Activated naive CD4-positive, alpha-beta T cell treated with anti-CD3 and anti-CD28 coated beads, Interleukin-2, amount 10 ng/mL, durations not matched to agents 7 days and 5 days (primary cell): Measurements from ENCODE around the gene POLR1E.
A peak's percentile ranks its signal among the peaks of the same experiment; 100 is the strongest.

Experiments
- CTCF ChIA-PET: fragments of 350-600 bp; sonication (Branson Sonifier 250); formaldehyde crosslinking; loops from one replicate; lab custom pipeline; 2021; ENCODE audit warnings: antibody characterized with exemption; lab: Charles Lee
- DNase-seq: peaks from one replicate; pipeline ENCODE4 v3.0.0-alpha.2; 2020
- H3K27ac Mint-ChIP-seq: one replicate; pipeline ENCODE4 v1.8.0; 2021; ENCODE audit warnings: mild to moderate bottlenecking, moderate library complexity, mixed read lengths
- H3K27me3 Mint-ChIP-seq: one replicate; pipeline ENCODE4 v1.8.0; 2021; ENCODE audit warnings: mild to moderate bottlenecking, mixed read lengths
- H3K36me3 Mint-ChIP-seq: one replicate; pipeline ENCODE4 v1.8.0; 2021; ENCODE audit warnings: mixed read lengths
- H3K4me1 Mint-ChIP-seq: one replicate; pipeline ENCODE4 v1.8.0; 2021; ENCODE audit warnings: mixed read lengths
- H3K4me3 Mint-ChIP-seq: one replicate; pipeline ENCODE4 v1.8.0; 2021; ENCODE audit warnings: mild to moderate bottlenecking, moderate library complexity, mixed read lengths
- H3K9me3 Mint-ChIP-seq: one replicate; pipeline ENCODE4 v1.8.0; 2021; ENCODE audit warnings: mixed read lengths

POLR1E gene

DNA sequence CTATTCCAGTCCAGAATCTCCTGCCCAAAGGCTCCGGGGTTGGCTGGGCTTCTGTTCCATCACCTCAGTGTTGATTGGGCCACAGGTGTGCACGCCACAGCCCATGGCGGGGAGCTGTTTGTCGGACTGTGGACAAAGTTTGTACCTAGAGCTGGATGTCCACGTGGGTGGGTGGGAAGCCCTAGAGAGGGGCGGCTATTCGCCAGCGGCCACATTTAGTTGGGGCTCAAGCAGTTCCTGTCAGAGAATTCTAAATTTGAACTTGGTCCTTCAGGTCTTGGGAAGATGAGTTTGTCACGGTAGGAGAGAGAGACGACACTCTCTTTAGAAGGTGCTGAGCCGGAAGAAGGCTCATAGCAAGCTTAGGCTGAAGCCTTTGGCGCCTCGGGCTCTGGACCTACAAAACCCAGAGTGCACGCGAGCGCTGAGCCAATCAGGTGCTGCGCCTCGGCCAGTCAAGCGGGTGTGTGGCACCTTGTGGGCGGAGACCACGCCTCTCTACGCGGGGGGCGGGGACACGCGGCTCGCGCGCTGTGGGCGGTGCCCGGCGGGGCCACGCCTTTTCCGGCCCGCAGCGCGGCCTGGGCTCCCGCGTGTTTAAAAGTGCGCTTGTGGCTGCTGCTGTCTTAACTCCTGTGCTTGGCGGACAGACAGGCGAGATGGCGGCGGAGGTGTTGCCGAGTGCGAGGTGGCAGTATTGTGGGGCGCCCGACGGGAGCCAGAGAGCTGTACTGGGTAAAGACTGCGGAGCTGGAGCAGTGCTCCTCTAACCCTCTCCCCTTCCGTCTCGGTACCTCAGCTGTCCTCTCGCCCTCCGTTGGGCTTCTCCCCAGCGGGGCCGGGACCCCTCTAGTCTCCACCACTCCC, at the start of gene POLR1E:
TSS of gene POLR1E (plus strand) at position 560 of the 867 bp plus-strand sequence. CDS start at position 660, 100 bp downstream.
- peaks cover 21% of the 10 kb centered on the region for H3K36me3 Mint-ChIP-seq
- peaks cover 43% of the 10 kb centered on the region for H3K4me1 Mint-ChIP-seq
- H3K27me3 Mint-ChIP-seq = peaks cover 16% of the 10 kb centered on the region
- peak; percentile 97 for DNase-seq
- H3K27ac Mint-ChIP-seq = peak within 1 kb of the TSS; percentile 88
- no peaks in the 10 kb centered on the region for H3K9me3 Mint-ChIP-seq
- CTCF ChIA-PET = interaction anchor here (1.3 kb wide), 1 partner anchor 70 kb away, joined by 3 read pairs; no protein-coding TSS in a partner anchor
- H3K4me3 Mint-ChIP-seq = peak within 1 kb of the TSS; percentile 90

DNA sequence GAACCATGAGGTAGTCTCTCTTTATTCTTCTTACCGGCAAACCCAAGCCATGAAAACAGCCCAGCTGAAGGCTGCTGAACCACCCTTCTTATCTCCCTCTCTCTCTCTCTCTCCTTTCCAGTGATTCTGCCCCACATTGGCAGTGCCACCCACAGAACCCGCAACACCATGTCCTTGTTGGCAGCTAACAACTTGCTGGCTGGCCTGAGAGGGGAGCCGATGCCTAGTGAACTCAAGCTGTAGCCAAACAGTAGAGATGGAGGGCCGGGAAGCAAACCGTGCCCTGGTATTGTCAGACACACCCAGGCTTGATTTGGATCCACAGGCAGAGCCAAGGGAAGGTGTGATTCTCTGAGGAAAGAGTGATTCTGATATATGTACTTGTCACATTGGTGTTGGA, 49.2 kb upstream of the POLR1E start:
- Mint-ChIP-seq H3K36me3 (peaks cover 45% of the 10 kb centered on the region), H3K9me3 (no peaks in the 10 kb centered on the region), H3K27ac (no peak overlapping the region), H3K4me3 (no peak overlapping the region), H3K27me3 (no peaks in the 10 kb centered on the region), H3K4me1 (peaks cover 3% of the 10 kb centered on the region)
- CTCF ChIA-PET = interaction anchor here (1.2 kb wide), 1 partner anchor 9 kb away, joined by 3 read pairs; no protein-coding TSS in a partner anchor
- no peak for DNase-seq

DNA sequence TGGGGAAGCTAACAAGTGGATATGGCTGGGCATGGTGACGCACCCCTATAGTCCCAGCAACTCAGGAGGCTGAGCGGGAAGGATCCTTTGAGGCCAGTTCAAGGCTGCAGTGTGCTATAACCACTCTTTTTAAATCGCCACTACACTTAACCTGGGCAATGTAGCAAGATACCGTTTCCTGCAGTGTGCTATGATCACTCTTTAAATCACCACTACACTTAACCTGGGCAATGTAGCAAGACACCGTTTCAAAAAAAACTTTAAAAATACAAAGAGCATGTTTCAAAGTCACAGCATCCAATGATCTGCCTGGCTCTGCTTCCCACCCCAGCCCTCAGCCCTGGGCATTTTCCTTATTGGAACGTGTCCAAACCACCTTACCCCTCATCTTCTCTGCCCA, 48.7 kb upstream of the POLR1E start:
- no peaks in the 10 kb centered on the region for H3K9me3 Mint-ChIP-seq
- CTCF ChIA-PET = no interaction called here
- H3K27me3 Mint-ChIP-seq = no peaks in the 10 kb centered on the region
- H3K4me1 Mint-ChIP-seq = peaks cover 3% of the 10 kb centered on the region
- H3K4me3 Mint-ChIP-seq = no peak overlapping the region
- peaks cover 50% of the 10 kb centered on the region for H3K36me3 Mint-ChIP-seq
- H3K27ac Mint-ChIP-seq = no peak overlapping the region
- no peak for DNase-seq

DNA sequence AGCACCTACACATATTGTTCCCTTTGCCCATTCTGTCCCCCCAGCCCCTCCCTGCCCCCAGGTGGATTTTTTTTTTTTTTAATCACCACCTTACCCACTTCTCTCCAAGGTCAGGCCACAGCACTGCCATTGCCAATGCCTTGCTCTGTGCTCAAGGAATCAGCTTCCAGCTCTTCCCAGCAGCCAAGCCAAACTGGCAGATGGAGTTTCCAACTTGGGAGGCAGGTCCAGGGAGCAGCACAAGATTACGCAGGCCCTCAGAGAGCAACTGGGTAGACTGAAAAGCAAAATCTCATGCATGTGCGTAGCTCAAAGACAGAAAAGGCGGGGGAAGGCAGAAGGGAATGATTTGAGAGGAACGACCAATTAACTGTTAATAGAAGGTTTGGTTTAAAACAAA, 48.1 kb upstream of the POLR1E start:
- CTCF ChIA-PET = no interaction called here
- Mint-ChIP-seq H3K9me3 (no peaks in the 10 kb centered on the region), H3K4me1 (peaks cover 3% of the 10 kb centered on the region), H3K4me3 (no peak overlapping the region), H3K27ac (no peak overlapping the region), H3K27me3 (no peaks in the 10 kb centered on the region), H3K36me3 (peaks cover 55% of the 10 kb centered on the region)
- DNase-seq = no peak

GRCh38 chr9:37438359-37438758, 47.4 kb upstream of the POLR1E start:
- H3K4me1 Mint-ChIP-seq = no peaks in the 10 kb centered on the region
- H3K27ac Mint-ChIP-seq = no peak overlapping the region
- CTCF ChIA-PET = no interaction called here
- H3K9me3 Mint-ChIP-seq = no peaks in the 10 kb centered on the region
- H3K4me3 Mint-ChIP-seq = no peak overlapping the region
- H3K36me3 Mint-ChIP-seq = peaks cover 56% of the 10 kb centered on the region
- no peak for DNase-seq
- no peaks in the 10 kb centered on the region for H3K27me3 Mint-ChIP-seq

GRCh38 chr9:37441776-37442370, 43.9 kb upstream of the POLR1E start:
- CTCF ChIA-PET = no interaction called here
- no peaks in the 10 kb centered on the region for H3K9me3 Mint-ChIP-seq
- no peak overlapping the region for H3K4me3 Mint-ChIP-seq
- peaks cover 46% of the 10 kb centered on the region for H3K36me3 Mint-ChIP-seq
- no peaks in the 10 kb centered on the region for H3K27me3 Mint-ChIP-seq
- H3K4me1 Mint-ChIP-seq = peaks cover 5% of the 10 kb centered on the region
- DNase-seq = no peak
- H3K27ac Mint-ChIP-seq = no peak overlapping the region

- CTCF ChIA-PET = no interaction called here
- no peak for DNase-seq
- H3K4me3 Mint-ChIP-seq = no peak overlapping the region
- no peaks in the 10 kb centered on the region for H3K9me3 Mint-ChIP-seq
- no peak overlapping the region for H3K27ac Mint-ChIP-seq
- peaks cover 43% of the 10 kb centered on the region for H3K36me3 Mint-ChIP-seq
- H3K4me1 Mint-ChIP-seq = peaks cover 6% of the 10 kb centered on the region
- H3K27me3 Mint-ChIP-seq = no peaks in the 10 kb centered on the region
These were observed 43.2 kb upstream of the POLR1E start for GRCh38 chr9:37442556-37442955.

DNA sequence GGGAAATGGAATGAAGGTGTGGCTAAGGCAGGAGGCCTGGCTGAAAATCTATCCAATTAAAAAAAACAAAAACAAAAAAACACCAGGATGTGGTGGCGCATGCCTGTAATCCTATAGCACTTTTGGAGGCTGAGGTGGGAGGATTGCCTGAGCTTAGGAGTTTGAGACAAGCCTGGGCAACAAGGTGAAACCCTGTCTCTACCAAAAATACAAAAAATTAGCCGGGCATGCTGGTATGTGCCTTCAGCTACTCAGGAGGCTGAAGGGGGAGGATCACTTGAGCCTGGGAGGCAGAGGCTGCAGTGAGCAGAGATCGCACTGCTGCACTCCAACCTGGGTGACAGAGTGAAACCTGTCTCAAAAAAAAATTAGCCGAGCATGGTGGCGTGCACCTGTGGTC, 42.2 kb upstream of the POLR1E start:
- Mint-ChIP-seq H3K27ac (no peak overlapping the region), H3K9me3 (no peaks in the 10 kb centered on the region), H3K4me3 (no peak overlapping the region), H3K36me3 (peaks cover 35% of the 10 kb centered on the region), H3K27me3 (no peaks in the 10 kb centered on the region), H3K4me1 (peaks cover 6% of the 10 kb centered on the region)
- CTCF ChIA-PET = no interaction called here
- DNase-seq = no peak

DNA sequence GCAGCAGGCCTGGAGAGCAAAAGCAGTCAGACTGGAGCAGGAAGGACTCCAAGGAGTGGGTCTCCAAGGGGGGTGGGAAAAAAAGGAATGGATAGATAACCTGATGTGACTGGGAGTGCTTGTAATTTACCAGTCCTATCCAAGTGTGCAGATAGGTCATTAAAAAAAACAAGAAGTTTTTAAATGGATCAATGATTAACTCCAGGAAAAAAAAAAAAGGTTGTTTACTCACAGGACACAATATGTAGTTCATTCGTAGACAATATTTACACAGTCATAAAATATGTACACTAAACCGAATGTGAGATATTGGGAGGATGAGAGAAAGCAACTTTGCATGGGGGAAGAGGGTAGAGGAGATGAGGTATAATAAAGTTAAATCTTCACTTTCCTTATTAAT, 40.9 kb upstream of the POLR1E start:
- peaks cover 28% of the 10 kb centered on the region for H3K36me3 Mint-ChIP-seq
- CTCF ChIA-PET = no interaction called here
- no peak for DNase-seq
- H3K4me3 Mint-ChIP-seq = no peak overlapping the region
- no peaks in the 10 kb centered on the region for H3K27me3 Mint-ChIP-seq
- H3K4me1 Mint-ChIP-seq = peaks cover 6% of the 10 kb centered on the region
- no peak overlapping the region for H3K27ac Mint-ChIP-seq
- H3K9me3 Mint-ChIP-seq = no peaks in the 10 kb centered on the region

DNA sequence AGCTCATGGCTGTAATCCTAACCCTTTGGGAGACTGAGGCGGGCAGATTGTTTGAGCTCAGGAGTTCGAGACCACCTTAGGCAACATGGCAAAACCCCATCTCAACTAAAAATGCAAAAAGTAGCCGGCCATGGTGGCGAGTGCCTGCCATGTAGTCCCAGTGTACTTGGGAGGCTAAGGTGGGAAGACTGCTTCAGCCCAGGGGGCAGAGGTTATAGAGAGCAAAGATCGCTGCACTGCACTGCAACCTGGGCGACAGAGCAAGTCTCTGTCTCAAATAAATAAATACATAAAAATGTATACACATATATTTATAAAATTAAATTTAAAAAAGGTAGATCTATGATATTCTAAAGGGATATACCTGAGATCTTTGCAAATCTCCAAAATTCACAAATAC, 39.9 kb upstream of the POLR1E start:
- Mint-ChIP-seq H3K27ac (no peak overlapping the region), H3K4me3 (no peak overlapping the region), H3K4me1 (peaks cover 6% of the 10 kb centered on the region), H3K27me3 (no peaks in the 10 kb centered on the region), H3K9me3 (no peaks in the 10 kb centered on the region), H3K36me3 (peaks cover 23% of the 10 kb centered on the region)
- no peak for DNase-seq
- CTCF ChIA-PET = interaction anchor here (1.5 kb wide), 1 partner anchor 10 kb away, joined by 3 read pairs; no protein-coding TSS in a partner anchor

- CTCF ChIA-PET = interaction anchor here (0.6 to 1.5 kb wide), 2 partner anchors 10 to 12 kb away, joined by 3 read pairs; no protein-coding TSS in a partner anchor
- peaks cover 6% of the 10 kb centered on the region for H3K4me1 Mint-ChIP-seq
- H3K27ac Mint-ChIP-seq = no peak overlapping the region
- no peaks in the 10 kb centered on the region for H3K27me3 Mint-ChIP-seq
- no peak for DNase-seq
- no peak overlapping the region for H3K4me3 Mint-ChIP-seq
- H3K9me3 Mint-ChIP-seq = no peaks in the 10 kb centered on the region
- peaks cover 22% of the 10 kb centered on the region for H3K36me3 Mint-ChIP-seq
These were observed 39.3 kb upstream of the POLR1E start for GRCh38 chr9:37446401-37446800.

GRCh38 chr9:37447111-37447510, 38.6 kb upstream of the POLR1E start:
- H3K4me1 Mint-ChIP-seq = peaks cover 10% of the 10 kb centered on the region
- no peak for DNase-seq
- H3K4me3 Mint-ChIP-seq = no peak overlapping the region
- no peaks in the 10 kb centered on the region for H3K9me3 Mint-ChIP-seq
- no peaks in the 10 kb centered on the region for H3K27me3 Mint-ChIP-seq
- CTCF ChIA-PET = interaction anchor here (1.5 kb wide), 1 partner anchor 11 kb away, joined by 4 read pairs; no protein-coding TSS in a partner anchor
- no peak overlapping the region for H3K27ac Mint-ChIP-seq
- H3K36me3 Mint-ChIP-seq = peaks cover 15% of the 10 kb centered on the region

- no peak for DNase-seq
- H3K36me3 Mint-ChIP-seq = peaks cover 10% of the 10 kb centered on the region
These were observed 35.7 kb upstream of the POLR1E start for GRCh38 chr9:37449862-37450632.

GRCh38 chr9:37451628-37452027, 34.1 kb upstream of the POLR1E start:
- Mint-ChIP-seq H3K27me3 (no peaks in the 10 kb centered on the region), H3K4me1 (peaks cover 10% of the 10 kb centered on the region), H3K9me3 (no peaks in the 10 kb centered on the region), H3K27ac (no peak overlapping the region), H3K4me3 (no peak overlapping the region), H3K36me3 (peaks cover 6% of the 10 kb centered on the region)
- no peak for DNase-seq
- CTCF ChIA-PET = no interaction called here

More at GRCh38 chr9:37449862-37450632, 35.7 kb upstream of the POLR1E start:
- no peak overlapping the region for H3K4me3 Mint-ChIP-seq
- H3K9me3 Mint-ChIP-seq = no peaks in the 10 kb centered on the region
- CTCF ChIA-PET = no interaction called here
- H3K27ac Mint-ChIP-seq = no peak overlapping the region
- H3K4me1 Mint-ChIP-seq = peaks cover 10% of the 10 kb centered on the region
- no peaks in the 10 kb centered on the region for H3K27me3 Mint-ChIP-seq
